ENCODE results near the gene TMEM260.

TMEM260 gene

DNA sequence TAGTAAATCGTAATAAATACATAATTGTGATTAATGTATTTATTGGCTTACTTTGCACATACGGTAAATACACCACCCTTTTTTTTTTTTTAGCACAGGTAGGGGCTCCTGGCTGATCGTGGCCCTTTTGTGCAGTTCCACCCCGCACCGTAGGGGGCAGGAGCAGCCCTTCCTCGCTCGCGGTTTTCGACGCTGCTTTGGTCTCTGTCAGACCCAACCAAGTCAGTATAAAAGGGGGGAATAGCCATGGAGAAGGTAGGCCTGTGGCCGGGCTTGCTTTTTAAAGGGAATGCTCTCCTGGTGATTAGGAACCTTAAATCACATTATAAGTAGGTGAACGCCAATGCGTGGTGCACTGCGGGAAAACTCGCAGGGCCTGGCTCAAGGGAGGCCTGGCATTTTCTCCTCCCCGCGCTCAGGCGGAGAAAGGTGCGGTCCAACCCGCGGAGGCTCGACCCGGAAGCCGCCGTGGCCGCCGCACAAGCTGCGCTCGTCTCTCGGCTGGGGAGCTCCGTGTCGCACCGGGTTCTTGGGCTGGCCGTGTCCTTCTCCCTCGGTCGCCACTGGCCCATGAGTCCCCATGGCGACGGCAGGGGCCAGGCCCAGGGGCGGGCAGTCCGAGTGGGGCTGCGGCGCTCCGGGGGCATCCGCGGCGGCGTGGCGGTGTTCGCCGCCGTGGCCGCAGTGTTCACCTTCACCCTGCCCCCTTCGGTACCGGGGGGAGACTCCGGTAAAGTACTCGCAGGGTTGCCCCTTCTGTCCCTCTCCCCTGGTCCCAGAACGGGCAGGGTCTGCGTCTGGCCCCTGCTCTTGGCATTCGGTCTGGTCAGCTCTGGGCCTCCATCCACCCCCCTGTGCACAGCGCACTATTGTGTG is at the start of gene TMEM260:
TSS of gene TMEM260 (plus strand) at position 454 of the 876 bp plus-strand sequence. CDS start at position 571, 117 bp downstream.
- peaks cover 13% of the 10 kb centered on the region for H3K4me1 Mint-ChIP-seq
- DNase-seq = peak; percentile 92
- TF ChIP-seq, protein P1, sequence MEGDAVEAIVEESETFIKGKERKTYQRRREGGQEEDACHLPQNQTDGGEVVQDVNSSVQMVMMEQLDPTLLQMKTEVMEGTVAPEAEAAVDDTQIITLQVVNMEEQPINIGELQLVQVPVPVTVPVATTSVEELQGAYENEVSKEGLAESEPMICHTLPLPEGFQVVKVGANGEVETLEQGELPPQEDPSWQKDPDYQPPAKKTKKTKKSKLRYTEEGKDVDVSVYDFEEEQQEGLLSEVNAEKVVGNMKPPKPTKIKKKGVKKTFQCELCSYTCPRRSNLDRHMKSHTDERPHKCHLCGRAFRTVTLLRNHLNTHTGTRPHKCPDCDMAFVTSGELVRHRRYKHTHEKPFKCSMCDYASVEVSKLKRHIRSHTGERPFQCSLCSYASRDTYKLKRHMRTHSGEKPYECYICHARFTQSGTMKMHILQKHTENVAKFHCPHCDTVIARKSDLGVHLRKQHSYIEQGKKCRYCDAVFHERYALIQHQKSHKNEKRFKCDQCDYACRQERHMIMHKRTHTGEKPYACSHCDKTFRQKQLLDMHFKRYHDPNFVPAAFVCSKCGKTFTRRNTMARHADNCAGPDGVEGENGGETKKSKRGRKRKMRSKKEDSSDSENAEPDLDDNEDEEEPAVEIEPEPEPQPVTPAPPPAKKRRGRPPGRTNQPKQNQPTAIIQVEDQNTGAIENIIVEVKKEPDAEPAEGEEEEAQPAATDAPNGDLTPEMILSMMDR (IDR thresholded peaks at IDR 0.05) = peak; percentile 88
- H3K9me3 Mint-ChIP-seq = no peaks in the 10 kb centered on the region
- peak within 1 kb of the TSS; percentile 92 for H3K4me3 Mint-ChIP-seq
- no peaks in the 10 kb centered on the region for H3K27me3 Mint-ChIP-seq (ENCODE audit: low read depth, poor library complexity)
- no peaks in the 10 kb centered on the region for H3K36me3 Mint-ChIP-seq (ENCODE audit: low read depth)
- H3K27ac Mint-ChIP-seq = peak within 1 kb of the TSS; percentile 100

DNA sequence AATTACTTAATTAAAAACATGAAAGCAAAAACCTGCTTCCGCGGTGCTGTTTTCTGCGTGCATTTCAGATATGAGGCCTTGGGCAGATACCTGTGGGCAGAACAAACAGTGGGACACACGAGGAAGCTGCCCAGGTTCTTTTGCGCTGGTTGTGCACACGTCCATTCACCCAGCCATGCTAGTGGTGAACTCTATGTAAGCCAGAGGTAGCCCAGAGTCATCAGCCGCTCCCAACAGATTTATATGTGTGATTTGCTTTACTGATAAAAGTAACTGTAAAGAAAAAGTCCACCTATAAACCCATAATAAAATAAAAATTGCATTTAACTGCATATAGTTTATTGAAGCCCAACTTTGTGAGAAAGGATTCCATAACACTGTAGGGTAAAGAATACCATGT is 47.1 kb upstream of the TMEM260 start:
- TF ChIP-seq, protein P1 (IDR thresholded peaks at IDR 0.05) = no peak
- H3K9me3 Mint-ChIP-seq = no peaks in the 10 kb centered on the region
- DNase-seq = no peak
- peaks cover 18% of the 10 kb centered on the region for H3K4me1 Mint-ChIP-seq
- H3K27me3 Mint-ChIP-seq (ENCODE audit: low read depth, poor library complexity) = peaks cover 13% of the 10 kb centered on the region
- no peaks in the 10 kb centered on the region for H3K36me3 Mint-ChIP-seq (ENCODE audit: low read depth)
- H3K4me3 Mint-ChIP-seq = no peak overlapping the region
- no peak overlapping the region for H3K27ac Mint-ChIP-seq

DNA sequence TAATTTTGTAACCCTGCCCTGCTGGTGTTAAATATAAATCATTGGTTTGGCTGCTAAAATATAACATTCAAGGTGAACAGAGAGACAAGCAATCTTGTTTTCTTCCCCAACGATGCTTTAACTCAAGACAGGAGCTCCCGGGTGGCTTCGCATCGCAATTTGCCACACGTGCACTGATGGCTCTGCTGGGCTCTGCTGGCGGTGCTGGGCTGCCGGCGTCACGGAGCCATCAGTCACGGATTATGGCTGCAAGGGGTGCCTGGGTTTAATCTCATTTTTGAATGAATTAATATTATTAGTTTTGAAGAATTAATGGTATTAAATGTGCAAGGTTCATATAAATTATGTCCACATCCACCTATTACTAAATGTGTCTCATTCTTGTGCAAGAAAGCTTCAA is 44.9 kb upstream of the TMEM260 start:
- no peaks in the 10 kb centered on the region for H3K36me3 Mint-ChIP-seq (ENCODE audit: low read depth)
- no peak overlapping the region for H3K4me3 Mint-ChIP-seq
- peaks cover 9% of the 10 kb centered on the region for H3K27me3 Mint-ChIP-seq (ENCODE audit: low read depth, poor library complexity)
- no peak overlapping the region for H3K27ac Mint-ChIP-seq
- no peak for DNase-seq
- H3K9me3 Mint-ChIP-seq = no peaks in the 10 kb centered on the region
- TF ChIP-seq, protein P1 (IDR thresholded peaks at IDR 0.05) = no peak
- peaks cover 18% of the 10 kb centered on the region for H3K4me1 Mint-ChIP-seq

DNA sequence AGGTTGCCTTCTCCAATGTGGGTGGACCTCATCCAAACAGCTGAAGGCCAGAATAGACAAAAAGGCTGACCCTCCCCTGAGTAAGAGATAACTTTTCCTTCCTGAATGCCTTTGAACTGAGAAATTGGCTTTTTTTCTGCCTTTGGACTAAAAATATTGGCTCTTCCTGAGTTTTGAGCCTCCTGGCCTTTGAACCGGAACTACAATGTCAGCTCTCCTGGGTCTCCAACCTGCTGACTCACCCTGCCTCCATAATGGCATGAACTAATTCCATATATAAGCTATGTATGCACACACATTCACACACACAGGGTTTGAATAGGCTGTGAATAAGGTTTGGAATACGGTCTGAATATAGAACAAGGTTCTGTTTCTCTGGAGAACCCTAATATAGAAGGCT is 39.7 kb upstream of the TMEM260 start:
- Mint-ChIP-seq H3K4me1 (no peaks in the 10 kb centered on the region), H3K36me3 (ENCODE audit: low read depth) (no peaks in the 10 kb centered on the region), H3K4me3 (no peak overlapping the region), H3K27ac (no peak overlapping the region), H3K9me3 (no peaks in the 10 kb centered on the region), H3K27me3 (ENCODE audit: low read depth, poor library complexity) (peaks cover 3% of the 10 kb centered on the region)
- TF ChIP-seq, protein P1 (IDR thresholded peaks at IDR 0.05) = no peak
- DNase-seq = no peak

DNA sequence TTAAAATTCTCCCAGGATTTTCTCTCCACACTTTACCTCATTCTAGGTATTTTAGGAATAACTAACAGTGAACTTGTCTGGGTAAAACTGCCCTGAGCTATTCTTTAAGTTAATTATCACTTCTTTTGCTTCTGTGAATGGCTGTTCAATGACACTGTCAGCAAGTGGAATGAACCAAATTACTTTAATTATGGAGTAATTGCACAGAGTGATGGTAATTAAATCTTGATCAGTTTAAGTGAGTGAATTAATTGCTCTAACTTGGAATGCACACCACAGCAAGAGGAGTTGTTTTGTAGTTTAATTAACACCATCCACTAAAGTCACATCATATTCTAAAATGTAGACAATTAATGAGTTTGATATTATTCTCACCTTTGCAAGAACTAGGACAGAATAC is 36.2 kb upstream of the TMEM260 start:
- Mint-ChIP-seq H3K36me3 (ENCODE audit: low read depth) (no peaks in the 10 kb centered on the region), H3K4me3 (no peak overlapping the region), H3K4me1 (no peaks in the 10 kb centered on the region), H3K9me3 (no peaks in the 10 kb centered on the region), H3K27me3 (ENCODE audit: low read depth, poor library complexity) (no peaks in the 10 kb centered on the region), H3K27ac (no peak overlapping the region)
- DNase-seq = no peak
- TF ChIP-seq, protein P1 (IDR thresholded peaks at IDR 0.05) = no peak

DNA sequence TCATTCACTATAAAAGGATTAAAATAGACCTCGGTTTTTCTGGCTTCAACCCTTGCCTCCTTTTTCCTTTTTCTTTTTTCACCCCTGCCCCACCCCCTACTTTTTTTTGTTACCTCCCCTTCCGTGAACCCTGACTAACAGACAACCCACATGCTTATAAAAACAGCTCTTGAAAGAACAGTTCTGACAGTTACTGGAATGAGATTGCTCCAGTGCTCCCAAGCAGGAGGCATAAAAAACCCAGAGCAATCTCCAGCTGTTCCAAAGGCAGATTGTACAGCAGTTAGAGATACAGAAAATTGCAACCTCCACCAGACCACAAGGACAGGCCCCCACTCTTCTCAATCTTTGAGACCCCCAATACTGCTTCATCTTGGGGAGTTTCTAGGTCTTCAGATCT is 29.9 kb upstream of the TMEM260 start:
- H3K9me3 Mint-ChIP-seq = no peaks in the 10 kb centered on the region
- peaks cover 20% of the 10 kb centered on the region for H3K27me3 Mint-ChIP-seq (ENCODE audit: low read depth, poor library complexity)
- no peaks in the 10 kb centered on the region for H3K36me3 Mint-ChIP-seq (ENCODE audit: low read depth)
- H3K27ac Mint-ChIP-seq = no peak overlapping the region
- peaks cover 27% of the 10 kb centered on the region for H3K4me1 Mint-ChIP-seq
- TF ChIP-seq, protein P1 (IDR thresholded peaks at IDR 0.05) = no peak
- DNase-seq = no peak
- H3K4me3 Mint-ChIP-seq = no peak overlapping the region
